ENCODE measurements around the gene TNFAIP8L3.

The TNFAIP8L3 gene

DNA sequence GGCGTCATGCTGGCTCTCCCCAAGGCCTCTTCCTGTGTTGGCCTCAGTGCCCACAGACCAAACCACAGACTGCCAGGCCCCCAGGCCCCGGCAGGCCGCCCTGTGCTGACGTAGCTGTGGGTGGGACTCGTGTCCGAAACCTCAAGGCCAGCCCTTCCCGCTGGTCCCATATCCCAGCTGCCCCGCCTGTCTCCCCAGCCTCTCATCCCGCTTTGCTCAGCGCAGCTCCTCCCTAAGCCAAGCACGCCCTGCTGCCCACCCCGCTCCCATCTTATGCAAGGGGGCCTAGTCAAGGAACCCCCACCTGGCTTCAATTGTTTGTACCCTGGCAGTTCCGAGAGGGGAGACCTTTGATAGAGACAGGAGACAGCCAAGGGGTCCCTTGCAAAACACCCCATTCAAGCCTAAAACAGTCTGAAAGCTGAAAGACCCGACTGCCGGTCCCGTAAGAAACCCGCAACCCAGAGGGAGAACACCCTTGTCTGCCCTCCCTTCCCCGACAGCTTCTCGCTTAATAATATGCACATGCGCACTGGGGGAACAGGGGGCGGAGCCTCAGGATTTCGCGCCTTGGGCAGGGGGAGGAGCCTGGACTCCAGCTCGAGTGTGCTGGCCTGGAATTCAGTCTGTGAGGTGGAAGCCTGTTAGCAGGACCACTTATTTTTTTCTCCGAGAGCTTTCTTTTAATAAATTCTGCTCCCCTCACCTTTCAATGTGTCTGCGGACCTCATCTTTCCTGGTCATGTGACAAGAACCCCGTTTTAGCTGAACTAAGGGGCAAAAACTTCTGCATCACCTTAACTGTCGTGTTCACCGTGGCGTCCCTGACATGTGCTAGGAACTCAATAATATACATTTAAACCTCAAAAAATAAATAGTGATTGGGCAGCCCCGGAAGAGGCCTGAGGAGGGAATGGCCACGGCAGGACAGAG, 17.2 kb downstream of the TNFAIP8L3 start:
- Histone ChIP-seq H3K9ac (ENCODE audit: low read length in 2 of 2) (peak overlapping the region; percentile 49 to 51), H3K36me3 (ENCODE audit: control insufficient read depth in 2 of 2, insufficient read depth in 2 of 2, low read length in 2 of 2) (no peaks in the 10 kb centered on the region), H3K27me3 (ENCODE audit: control insufficient read depth in 1 of 2, insufficient read depth in 2 of 2, low read length in 2 of 2) (no peaks in the 10 kb centered on the region), H3K4me1 (ENCODE audit: control insufficient read depth, insufficient read depth, low read length) (peaks cover 16% of the 10 kb centered on the region), H3K27ac (ENCODE audit: low read length) (peak overlapping the region; percentile 64), H3K9me3 (ENCODE audit: control insufficient read depth in 2 of 2, low read length in 2 of 2) (no peaks in the 10 kb centered on the region), H3K4me3 (ENCODE audit: low read length in 2 of 2) (peak overlapping the region; percentile 21 to 67)

DNA sequence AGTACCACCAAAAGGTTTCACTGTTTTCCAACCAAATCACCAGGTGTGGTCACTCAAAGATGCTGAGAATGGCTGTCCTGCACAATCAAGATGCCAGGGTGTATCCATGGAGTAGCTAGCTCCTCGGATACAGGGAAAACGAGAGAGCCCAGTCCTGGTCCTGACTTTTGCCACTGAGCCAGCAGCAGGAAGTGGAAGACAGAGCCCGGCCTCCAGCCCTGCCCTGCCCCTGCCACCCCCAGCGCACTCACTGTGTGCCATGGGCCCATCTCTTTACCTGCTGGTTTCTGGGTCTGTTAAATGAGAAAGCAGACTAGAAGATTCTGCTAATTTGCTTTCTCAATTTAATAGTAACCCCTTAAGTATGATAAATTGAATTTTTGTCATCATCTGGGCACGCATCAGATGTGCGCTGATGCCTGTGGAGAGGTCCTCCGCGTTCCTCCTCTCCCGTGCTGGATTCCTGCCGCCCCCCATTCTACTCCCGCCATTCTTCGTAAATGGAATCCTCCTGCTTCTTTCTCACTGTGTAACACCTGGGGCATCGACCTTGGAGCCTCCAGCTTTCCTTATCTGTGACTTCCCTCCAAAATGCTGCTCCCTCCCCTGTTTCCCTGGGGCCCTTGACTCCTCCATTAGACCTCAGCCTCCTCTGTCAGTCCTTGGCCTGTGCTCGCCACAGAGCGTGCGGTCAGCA, 18.0 kb downstream of the TNFAIP8L3 start:
- Histone ChIP-seq H3K4me1 (ENCODE audit: control insufficient read depth, insufficient read depth, low read length) (peaks cover 16% of the 10 kb centered on the region), H3K9me3 (ENCODE audit: control insufficient read depth in 2 of 2, low read length in 2 of 2) (no peaks in the 10 kb centered on the region), H3K27ac (ENCODE audit: low read length) (peak overlapping the region; percentile 64), H3K9ac (ENCODE audit: low read length in 2 of 2) (no peak overlapping the region), H3K27me3 (ENCODE audit: control insufficient read depth in 1 of 2, insufficient read depth in 2 of 2, low read length in 2 of 2) (no peaks in the 10 kb centered on the region), H3K4me3 (ENCODE audit: low read length in 2 of 2) (peak overlapping the region in 1 of 2 donors; percentile 67), H3K36me3 (ENCODE audit: control insufficient read depth in 2 of 2, insufficient read depth in 2 of 2, low read length in 2 of 2) (no peaks in the 10 kb centered on the region)

DNA sequence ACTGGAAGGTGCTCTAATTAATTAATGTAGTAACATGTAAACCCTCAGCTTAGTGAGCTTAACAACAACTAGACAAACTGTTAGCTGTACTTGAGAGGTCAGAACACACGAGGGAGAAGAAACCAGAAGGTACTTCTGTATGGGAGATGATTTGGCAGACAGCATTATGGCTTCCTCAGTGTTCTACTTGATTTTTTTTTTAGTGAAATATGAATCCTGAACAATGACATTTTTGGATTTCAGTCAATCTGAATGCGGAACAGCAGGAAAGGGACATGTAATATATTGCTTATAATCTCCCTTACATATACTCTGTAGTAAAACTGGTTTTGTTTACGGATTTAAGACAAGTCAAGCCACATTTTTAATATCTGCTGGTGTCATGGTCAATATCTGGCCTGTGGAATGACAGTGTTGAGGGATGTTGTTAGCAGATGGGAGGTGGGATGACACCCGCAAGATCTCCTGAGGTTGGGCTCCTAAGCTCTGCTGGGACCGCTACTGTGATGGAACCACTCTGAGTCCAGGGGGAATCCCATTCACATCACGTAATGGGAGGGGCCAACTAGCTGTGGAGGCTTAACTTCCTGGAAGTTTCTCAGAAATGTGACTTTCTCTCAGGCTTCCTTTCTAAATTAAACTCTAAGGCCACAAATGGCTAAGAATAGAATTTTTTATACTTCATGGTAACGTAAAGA, 18.7 kb downstream of the TNFAIP8L3 start:
- H3K27ac ChIP-seq (ENCODE audit: low read length): no peak overlapping the region
- no peak overlapping the region for H3K4me3 ChIP-seq (ENCODE audit: low read length in 2 of 2)
- H3K4me1 ChIP-seq (ENCODE audit: control insufficient read depth, insufficient read depth, low read length): peaks cover 16% of the 10 kb centered on the region
- no peaks in the 10 kb centered on the region for H3K36me3 ChIP-seq (ENCODE audit: control insufficient read depth in 2 of 2, insufficient read depth in 2 of 2, low read length in 2 of 2)
- no peak overlapping the region for H3K9ac ChIP-seq (ENCODE audit: low read length in 2 of 2)
- no peaks in the 10 kb centered on the region for H3K27me3 ChIP-seq (ENCODE audit: control insufficient read depth in 1 of 2, insufficient read depth in 2 of 2, low read length in 2 of 2)
- no peaks in the 10 kb centered on the region for H3K9me3 ChIP-seq (ENCODE audit: control insufficient read depth in 2 of 2, low read length in 2 of 2)

DNA sequence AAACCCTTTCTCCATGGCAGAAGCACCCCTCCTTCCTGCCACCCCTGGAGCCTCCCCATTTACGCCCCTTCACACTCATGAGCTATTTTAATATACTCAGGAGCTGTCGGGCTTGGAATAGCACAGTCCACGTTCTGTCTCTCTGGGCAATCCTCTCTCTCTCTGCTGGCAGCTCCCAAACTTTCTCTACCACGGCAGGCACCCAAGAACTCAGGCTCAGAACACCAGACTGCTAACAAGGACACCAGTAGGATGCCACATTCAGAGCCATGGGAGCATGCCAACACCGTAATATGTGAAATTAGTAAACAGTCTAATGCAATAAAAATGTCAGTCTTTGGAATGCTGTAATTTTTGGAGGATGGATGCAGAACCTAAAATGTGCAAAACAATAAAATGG, 19.3 kb downstream of the TNFAIP8L3 start:
- Histone ChIP-seq H3K27me3 (ENCODE audit: control insufficient read depth in 1 of 2, insufficient read depth in 2 of 2, low read length in 2 of 2) (no peaks in the 10 kb centered on the region), H3K4me1 (ENCODE audit: control insufficient read depth, insufficient read depth, low read length) (peaks cover 16% of the 10 kb centered on the region), H3K9ac (ENCODE audit: low read length in 2 of 2) (no peak overlapping the region), H3K9me3 (ENCODE audit: control insufficient read depth in 2 of 2, low read length in 2 of 2) (no peaks in the 10 kb centered on the region), H3K4me3 (ENCODE audit: low read length in 2 of 2) (peak overlapping the region in 1 of 2 donors; percentile 22), H3K36me3 (ENCODE audit: control insufficient read depth in 2 of 2, insufficient read depth in 2 of 2, low read length in 2 of 2) (no peaks in the 10 kb centered on the region), H3K27ac (ENCODE audit: low read length) (no peak overlapping the region)

DNA sequence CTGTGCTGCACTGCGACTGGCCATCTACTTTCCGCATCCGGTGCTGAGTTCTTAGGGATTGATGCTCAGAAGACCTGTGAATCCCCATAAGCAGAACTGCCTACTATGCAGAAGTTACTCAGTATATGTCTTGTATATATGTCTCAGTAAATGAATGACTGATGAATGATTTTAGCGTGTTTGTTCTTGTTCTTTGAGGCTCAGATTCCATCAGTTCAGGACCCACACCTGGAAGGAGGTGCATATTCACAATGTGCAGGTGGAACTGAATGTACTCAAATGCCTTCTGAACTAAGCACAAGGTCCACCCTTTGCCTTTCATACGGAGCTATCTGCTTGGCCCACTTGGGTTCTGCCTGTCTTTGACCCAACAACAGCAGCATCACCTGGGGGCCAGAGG, 19.8 kb downstream of the TNFAIP8L3 start:
- H3K27me3 ChIP-seq (ENCODE audit: control insufficient read depth in 1 of 2, insufficient read depth in 2 of 2, low read length in 2 of 2): no peaks in the 10 kb centered on the region
- H3K27ac ChIP-seq (ENCODE audit: low read length): no peak overlapping the region

DNA sequence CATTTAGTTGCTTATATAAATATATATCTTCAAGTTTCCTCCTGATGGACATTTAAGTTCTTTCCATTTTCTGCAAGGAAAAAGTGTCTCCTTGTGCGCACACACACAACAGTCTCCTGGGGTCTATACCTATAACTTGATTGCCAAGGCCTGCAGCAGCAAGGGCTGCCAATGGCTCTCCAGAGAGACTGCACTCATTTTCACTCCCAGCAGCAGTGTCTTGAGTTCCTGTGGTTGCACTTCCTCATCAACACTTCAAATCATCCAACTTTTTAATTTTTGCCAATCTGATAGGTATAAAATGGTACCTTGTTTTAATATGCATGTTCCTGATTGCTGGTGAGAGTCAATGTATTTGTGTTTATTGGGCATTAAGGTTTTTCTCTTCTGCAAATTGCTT, 23.1 kb downstream of the TNFAIP8L3 start:
- no peaks in the 10 kb centered on the region for H3K36me3 ChIP-seq (ENCODE audit: control insufficient read depth in 2 of 2, insufficient read depth in 2 of 2, low read length in 2 of 2)
- no peaks in the 10 kb centered on the region for H3K27me3 ChIP-seq (ENCODE audit: control insufficient read depth in 1 of 2, insufficient read depth in 2 of 2, low read length in 2 of 2)
- peaks cover 9% of the 10 kb centered on the region for H3K4me1 ChIP-seq (ENCODE audit: control insufficient read depth, insufficient read depth, low read length)
- no peak overlapping the region for H3K27ac ChIP-seq (ENCODE audit: low read length)
- no peak overlapping the region for H3K9ac ChIP-seq (ENCODE audit: low read length in 2 of 2)
- no peak overlapping the region for H3K4me3 ChIP-seq (ENCODE audit: low read length in 2 of 2)
- no peaks in the 10 kb centered on the region for H3K9me3 ChIP-seq (ENCODE audit: control insufficient read depth in 2 of 2, low read length in 2 of 2)

More for the DNA sequence above, 19.8 kb downstream of the TNFAIP8L3 start:
- Histone ChIP-seq H3K9ac (ENCODE audit: low read length in 2 of 2) (no peak overlapping the region), H3K4me1 (ENCODE audit: control insufficient read depth, insufficient read depth, low read length) (peaks cover 16% of the 10 kb centered on the region), H3K9me3 (ENCODE audit: control insufficient read depth in 2 of 2, low read length in 2 of 2) (no peaks in the 10 kb centered on the region), H3K36me3 (ENCODE audit: control insufficient read depth in 2 of 2, insufficient read depth in 2 of 2, low read length in 2 of 2) (no peaks in the 10 kb centered on the region), H3K4me3 (ENCODE audit: low read length in 2 of 2) (peak overlapping the region in 1 of 2 donors; percentile 22)

DNA sequence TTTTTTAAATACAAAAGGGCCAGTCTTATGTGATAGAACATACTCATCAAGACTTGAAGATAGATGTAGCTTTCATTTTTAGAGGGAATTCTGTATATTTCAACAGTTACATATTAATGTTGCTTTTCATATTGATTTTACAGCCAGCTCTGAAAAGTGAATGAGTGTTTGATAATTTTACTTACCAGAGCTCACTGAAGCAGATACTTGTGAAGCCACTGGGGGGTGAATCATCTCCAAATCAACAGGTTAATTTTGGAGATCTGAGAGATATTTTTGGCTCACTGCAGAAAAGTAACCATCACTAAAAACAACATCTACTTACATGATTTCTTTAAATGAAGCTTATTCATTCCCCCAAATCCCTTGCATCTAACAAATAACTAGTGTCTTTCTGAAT, 24.7 kb downstream of the TNFAIP8L3 start:
- H3K4me3 ChIP-seq (ENCODE audit: low read length in 2 of 2): no peak overlapping the region
- peaks cover 5% of the 10 kb centered on the region for H3K4me1 ChIP-seq (ENCODE audit: control insufficient read depth, insufficient read depth, low read length)
- H3K27me3 ChIP-seq (ENCODE audit: control insufficient read depth in 1 of 2, insufficient read depth in 2 of 2, low read length in 2 of 2): no peaks in the 10 kb centered on the region
- H3K27ac ChIP-seq (ENCODE audit: low read length): no peak overlapping the region
- H3K36me3 ChIP-seq (ENCODE audit: control insufficient read depth in 2 of 2, insufficient read depth in 2 of 2, low read length in 2 of 2): no peaks in the 10 kb centered on the region
- no peaks in the 10 kb centered on the region for H3K9me3 ChIP-seq (ENCODE audit: control insufficient read depth in 2 of 2, low read length in 2 of 2)
- H3K9ac ChIP-seq (ENCODE audit: low read length in 2 of 2): no peak overlapping the region

DNA sequence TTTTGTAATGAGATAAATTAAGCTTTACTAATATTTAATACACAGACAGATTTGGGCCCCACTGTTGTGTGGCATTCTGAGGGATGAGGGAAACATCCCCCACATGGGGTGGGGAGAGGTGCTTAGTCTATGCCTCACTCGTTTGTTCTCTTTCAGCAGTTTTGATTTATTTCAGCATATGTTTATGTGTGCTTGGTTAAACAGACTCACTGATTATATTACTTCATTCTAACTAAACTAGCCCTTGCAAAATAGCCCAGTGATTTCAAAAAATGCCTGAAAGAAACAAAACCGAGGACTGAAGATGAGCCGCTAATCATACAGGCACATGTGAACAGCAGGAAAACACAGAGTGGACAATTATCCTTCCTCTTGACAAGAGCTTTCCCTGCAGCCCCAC, 27.2 kb downstream of the TNFAIP8L3 start:
- Histone ChIP-seq H3K9ac (ENCODE audit: low read length in 2 of 2) (no peak overlapping the region), H3K4me1 (ENCODE audit: control insufficient read depth, insufficient read depth, low read length) (no peaks in the 10 kb centered on the region), H3K36me3 (ENCODE audit: control insufficient read depth in 2 of 2, insufficient read depth in 2 of 2, low read length in 2 of 2) (no peaks in the 10 kb centered on the region), H3K4me3 (ENCODE audit: low read length in 2 of 2) (no peak overlapping the region), H3K9me3 (ENCODE audit: control insufficient read depth in 2 of 2, low read length in 2 of 2) (no peaks in the 10 kb centered on the region), H3K27ac (ENCODE audit: low read length) (no peak overlapping the region), H3K27me3 (ENCODE audit: control insufficient read depth in 1 of 2, insufficient read depth in 2 of 2, low read length in 2 of 2) (no peaks in the 10 kb centered on the region)

DNA sequence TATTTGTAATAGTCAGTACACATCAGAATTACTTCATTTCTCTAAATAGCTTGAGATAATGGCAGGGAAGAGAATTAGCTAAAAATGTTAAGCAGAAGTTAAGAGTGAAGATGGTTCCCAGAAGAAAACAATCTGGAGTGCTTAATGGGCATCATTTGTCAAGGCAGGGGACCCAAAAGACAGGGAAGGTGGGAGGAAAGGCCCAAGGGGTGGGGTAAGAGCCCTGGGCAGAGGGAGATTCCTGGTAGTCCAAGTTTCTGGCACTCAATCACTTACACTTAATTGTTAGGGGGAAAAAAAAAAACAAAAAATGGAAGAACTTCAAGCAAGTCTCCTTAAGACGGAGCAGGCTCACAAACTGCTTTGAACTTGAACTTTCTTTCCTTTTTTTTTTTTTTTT, 28.9 kb downstream of the TNFAIP8L3 start:
- H3K27ac ChIP-seq (ENCODE audit: low read length): no peak overlapping the region
- H3K9ac ChIP-seq (ENCODE audit: low read length in 2 of 2): no peak overlapping the region

DNA sequence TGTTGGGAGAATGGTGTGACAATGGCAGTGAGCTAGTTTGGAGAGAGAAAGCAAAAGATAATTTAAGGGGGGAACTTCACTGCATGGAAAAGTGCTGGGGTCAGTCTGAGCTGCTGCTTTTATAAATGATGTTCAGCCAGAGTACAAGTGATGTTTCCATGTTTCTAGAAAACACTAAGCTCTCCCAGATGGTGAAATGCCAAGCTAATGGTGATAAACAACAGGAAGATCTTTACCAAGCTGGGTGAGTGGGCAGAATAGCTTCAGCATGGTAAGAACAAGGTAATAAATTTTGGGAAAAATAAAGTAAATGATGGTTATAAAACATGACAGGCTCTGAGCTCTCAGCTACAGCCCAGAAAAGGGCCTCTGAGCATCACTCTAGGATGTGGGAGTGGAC, 29.4 kb downstream of the TNFAIP8L3 start:
- Histone ChIP-seq H3K4me1 (ENCODE audit: control insufficient read depth, insufficient read depth, low read length) (no peaks in the 10 kb centered on the region), H3K9me3 (ENCODE audit: control insufficient read depth in 2 of 2, low read length in 2 of 2) (no peaks in the 10 kb centered on the region), H3K36me3 (ENCODE audit: control insufficient read depth in 2 of 2, insufficient read depth in 2 of 2, low read length in 2 of 2) (no peaks in the 10 kb centered on the region), H3K4me3 (ENCODE audit: low read length in 2 of 2) (no peak overlapping the region), H3K27me3 (ENCODE audit: control insufficient read depth in 1 of 2, insufficient read depth in 2 of 2, low read length in 2 of 2) (no peaks in the 10 kb centered on the region), H3K27ac (ENCODE audit: low read length) (no peak overlapping the region), H3K9ac (ENCODE audit: low read length in 2 of 2) (no peak overlapping the region)

More for the DNA sequence above, 28.9 kb downstream of the TNFAIP8L3 start:
- no peaks in the 10 kb centered on the region for H3K4me1 ChIP-seq (ENCODE audit: control insufficient read depth, insufficient read depth, low read length)
- no peaks in the 10 kb centered on the region for H3K9me3 ChIP-seq (ENCODE audit: control insufficient read depth in 2 of 2, low read length in 2 of 2)
- H3K36me3 ChIP-seq (ENCODE audit: control insufficient read depth in 2 of 2, insufficient read depth in 2 of 2, low read length in 2 of 2): no peaks in the 10 kb centered on the region
- H3K4me3 ChIP-seq (ENCODE audit: low read length in 2 of 2): no peak overlapping the region
- H3K27me3 ChIP-seq (ENCODE audit: control insufficient read depth in 1 of 2, insufficient read depth in 2 of 2, low read length in 2 of 2): no peaks in the 10 kb centered on the region
